GM10248 (cell line): ENCODE results near the gene DCST2.

Experiments
- CTCF ChIA-PET: fragments of 300-600 bp; sonication (Branson Sonifier 250); formaldehyde crosslinking; extraction: SDS; loops from one replicate; lab custom pipeline; 2021; ENCODE audit warnings: antibody characterized with exemption; lab: Yijun Ruan, JAX
- POLR2A ChIA-PET: fragments of 350-650 bp; sonication (Branson Sonifier 250); formaldehyde crosslinking; extraction: SDS; loops from one replicate; lab custom pipeline; 2020; ENCODE audit warnings: antibody characterized with exemption; lab: Yijun Ruan, JAX
- DNase-seq: peaks from one replicate; pipeline ENCODE4 v3.0.0; 2012; ENCODE audit errors: extremely low spot score
- CTCF ChIP-seq: IDR thresholded peaks from 2 replicates; pipeline ENCODE4 v1.5.1; 2012; ENCODE audit warnings: mild to moderate bottlenecking, low read depth; ENCODE audit errors: extremely low read depth, missing control alignments, control extremely low read depth

The DCST2 gene

GRCh38 chr1:155024315-155024714, 9.3 kb downstream of the DCST2 start:
- DNase-seq = no peak
- CTCF ChIA-PET = interaction anchor here (1.8 to 2.2 kb wide), 2 partner anchors 9 to 61 kb away, joined by 4 to 5 read pairs; no protein-coding TSS in a partner anchor
- TF ChIP-seq CTCF = no peak
- POLR2A ChIA-PET = interaction anchor here (0.5 to 0.6 kb wide), 2 partner anchors 40 to 534 kb away, joined by 3 read pairs; no protein-coding TSS in a partner anchor

GRCh38 chr1:155023627-155024026, 10.0 kb downstream of the DCST2 start:
- ChIA-PET CTCF (interaction anchor here (1.6 to 3.3 kb wide), 5 partner anchors 8 to 61 kb away, joined by 3 to 15 read pairs (median 5); partner anchors contain the start of gene ADAM15), POLR2A (interaction anchor here (0.6 kb wide), 1 partner anchor 533 kb away, joined by 3 read pairs; no protein-coding TSS in a partner anchor)
- no peak for DNase-seq
- no peak for TF ChIP-seq CTCF

GRCh38 chr1:155022927-155023236, 10.7 kb downstream of the DCST2 start:
- CTCF ChIA-PET = interaction anchor here (1.3 to 13.5 kb wide), 8 partner anchors 8 to 69 kb away, joined by 3 to 175 read pairs (median 5); partner anchors contain the start of genes ADAM15, LENEP and ZBTB7B
- no peak for TF ChIP-seq CTCF
- POLR2A ChIA-PET = no interaction called here
- no peak for DNase-seq

- no peak for TF ChIP-seq CTCF
- ChIA-PET CTCF (interaction anchor here (1.0 to 13.5 kb wide), 9 partner anchors 9 to 70 kb away, joined by 3 to 175 read pairs (median 4); partner anchors contain the start of genes ADAM15, LENEP, PYGO2 and ZBTB7B), POLR2A (no interaction called here)
- DNase-seq = no peak
These were observed 11.2 kb downstream of the DCST2 start for GRCh38 chr1:155022136-155022926.

- no peak for TF ChIP-seq CTCF
- ChIA-PET CTCF (interaction anchor here (0.7 to 13.5 kb wide), 18 partner anchors 10 to 473 kb away, joined by 3 to 175 read pairs (median 4); partner anchors contain the start of genes ADAM15, LENEP and ZBTB7B), POLR2A (no interaction called here)
- no peak for DNase-seq
These were observed 14.0 kb downstream of the DCST2 start for GRCh38 chr1:155019377-155020245.
